GM04503 (cell line): ENCODE results near the gene ENPEP.

ENCODE experiments used
- DNase-seq: peaks from one replicate; pipeline ENCODE4 v3.0.0-alpha.2; 2012; ENCODE audit warnings: low read depth

Gene ENPEP

GRCh38 chr4:110602061-110602460, 126.1 kb downstream of the ENPEP start:
- no peak for DNase-seq

GRCh38 chr4:110605077-110605476, 129.1 kb downstream of the ENPEP start:
- no peak for DNase-seq

GRCh38 chr4:110609044-110609750, 133.2 kb downstream of the ENPEP start:
- DNase-seq: no peak

DNA sequence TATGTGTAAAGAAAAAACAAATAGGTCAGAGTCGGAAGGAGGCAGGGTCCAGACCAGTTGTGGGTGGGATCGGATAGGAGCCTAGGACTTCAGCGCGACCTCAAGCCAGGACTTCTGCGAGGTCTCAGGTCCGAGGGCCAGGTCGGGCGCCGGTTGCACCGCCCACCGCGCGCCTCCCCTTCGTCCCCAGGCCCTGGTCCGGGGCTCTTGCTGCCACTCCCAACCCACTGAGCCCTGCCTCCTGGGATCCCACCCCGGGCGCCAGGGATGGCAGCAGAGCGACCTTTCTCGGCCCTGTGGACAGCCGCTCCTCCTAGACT, 134.6 kb downstream of the ENPEP start:
- no peak for DNase-seq

- no peak for DNase-seq
Measured at GRCh38 chr4:110610940-110611831, 135.2 kb downstream of the ENPEP start.

DNA sequence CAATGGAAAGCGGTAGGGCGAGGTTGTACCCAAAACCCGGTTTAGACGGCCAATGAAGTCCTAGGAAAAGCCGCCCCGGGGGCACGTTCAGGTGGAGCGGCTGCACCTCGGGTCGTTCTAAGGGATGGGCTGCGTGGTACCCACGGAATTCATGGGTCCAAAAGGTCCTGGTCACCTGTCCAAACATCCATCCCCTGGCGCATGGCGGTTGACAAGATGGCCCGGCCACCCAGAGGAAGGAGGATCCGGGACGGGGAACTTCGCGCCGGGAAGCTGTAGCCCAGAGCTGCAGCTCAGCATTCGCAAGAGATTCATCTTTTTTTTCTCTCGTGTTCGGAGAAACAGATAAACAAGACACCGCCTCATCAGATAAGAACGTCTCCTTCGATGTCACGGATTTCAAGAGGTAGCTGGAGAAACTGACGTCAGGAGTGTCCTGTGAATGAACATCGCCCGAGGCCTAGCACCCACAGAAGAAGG, 136.1 kb downstream of the ENPEP start:
- DNase-seq: no peak

DNA sequence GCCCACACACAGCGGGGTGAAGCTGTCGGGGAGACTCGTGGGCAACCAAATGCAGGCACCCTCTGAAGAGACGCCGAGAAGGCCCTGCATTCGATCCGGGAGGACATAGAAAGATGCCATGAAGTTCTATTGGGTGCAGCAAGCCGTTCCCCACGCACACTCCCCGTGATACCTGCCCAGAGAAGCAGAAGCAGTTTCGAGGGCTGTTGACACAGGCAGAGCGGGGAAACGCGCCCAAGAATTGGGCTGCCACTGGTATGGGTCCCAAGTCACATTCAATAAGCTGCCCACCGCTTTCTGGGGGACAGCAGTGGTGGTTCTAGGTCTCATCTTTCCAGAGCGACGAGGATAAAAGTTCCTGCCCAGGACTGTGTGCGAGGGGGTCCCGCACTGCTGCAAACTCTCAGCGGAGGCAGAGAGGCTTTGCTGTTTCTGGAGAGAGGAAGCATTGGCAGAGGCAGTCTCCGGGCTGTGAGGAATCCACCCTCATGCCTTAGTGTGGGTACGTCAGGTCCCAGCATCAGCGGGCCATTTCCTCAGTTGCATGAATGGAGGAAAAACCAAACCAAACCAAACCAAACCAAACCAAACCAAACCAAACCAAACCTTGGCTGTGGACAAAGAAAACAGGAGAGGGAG, 136.8 kb downstream of the ENPEP start:
- no peak for DNase-seq

DNA sequence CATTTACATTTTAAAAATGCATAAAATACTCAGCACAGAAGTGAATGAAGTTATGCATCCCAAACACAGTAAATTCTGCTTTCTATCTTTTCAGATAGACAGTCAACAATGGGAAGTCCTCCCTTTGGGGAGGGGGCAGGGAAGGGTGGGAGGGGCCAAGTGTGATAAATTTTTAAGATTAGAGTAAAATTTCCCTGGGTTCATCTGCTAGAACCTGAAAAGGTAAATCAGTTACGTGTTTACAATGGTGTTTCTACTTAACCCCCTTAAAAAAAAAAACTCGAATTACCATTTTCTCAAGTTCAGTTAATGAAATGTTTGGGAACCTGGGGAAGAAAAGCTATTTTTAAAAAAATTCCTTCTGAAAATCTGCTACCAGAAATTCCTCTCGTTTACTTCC, 137.8 kb downstream of the ENPEP start:
- DNase-seq: no peak

GRCh38 chr4:110614173-110614963, 138.4 kb downstream of the ENPEP start:
- no peak for DNase-seq
